ENCODE results near the gene HS3ST5.

- no peak for TF ChIP-seq PKNOX1 (IDR thresholded peaks at IDR 0.05)
- TF ChIP-seq HDGF (IDR thresholded peaks at IDR 0.05; ENCODE audit: borderline replicate concordance): no peak
- TF ChIP-seq FOXK2 (IDR thresholded peaks at IDR 0.05): no peak
- no peak for TF ChIP-seq TARDBP (IDR thresholded peaks at IDR 0.05)
- no peak for TF ChIP-seq NFRKB (IDR thresholded peaks at IDR 0.05)
- no peak for TF ChIP-seq BHLHE40 (IDR thresholded peaks at IDR 0.05; ENCODE audit: borderline replicate concordance)
- TF ChIP-seq FOXM1 (IDR thresholded peaks at IDR 0.05; ENCODE audit: borderline replicate concordance): no peak
- no peak for TF ChIP-seq SUZ12 (IDR thresholded peaks at IDR 0.05)
Observed at GRCh38 chr6:114364301-114364700, 21.5 kb upstream of the HS3ST5 start.
